K562 (cell line): Measurements from ENCODE around the gene HOMEZ. TPM values are rescaled to one million over a fixed set of nuclear protein-coding genes. Genes with fewer than 3 reads are reported as not detected.
A peak's percentile ranks its signal among the peaks of the same experiment; 100 is the strongest.

Source experiments
- BRCA1 ChIP-seq, 2 experiments: fragments of 450-650 bp in 1 of 2; sonication (generic) in 1 of 2; formaldehyde crosslinking in 1 of 2; IDR thresholded peaks; 2 replicates each; pipeline versions ENCODE4 v1.5.0 to v1.6.1; 2017 to 2020; ENCODE audit warnings: mild to moderate bottlenecking in 1 of 2, missing genetic modification reagents in 1 of 2
- CC2D1A ChIP-seq: fragments of 450-650 bp; IDR thresholded peaks from 2 replicates; pipeline ENCODE4 v1.6.1; 2017; ENCODE audit warnings: mild to moderate bottlenecking
- COPS2 ChIP-seq: fragments of 450-650 bp; conservative IDR thresholded peaks from 2 replicates; pipeline ENCODE4 v1.6.1; 2016; ENCODE audit warnings: mild to moderate bottlenecking, moderate library complexity
- CREM ChIP-seq: IDR thresholded peaks from 2 replicates; pipeline ENCODE4 v1.6.1; 2014; ENCODE audit warnings: antibody characterized with exemption, low read depth
- HDAC2 ChIP-seq: fragments of 450-650 bp; IDR thresholded peaks from 2 replicates; pipeline ENCODE4 v1.6.1; 2016; ENCODE audit warnings: mild to moderate bottlenecking
- HMBOX1 ChIP-seq: sonication (generic); IDR thresholded peaks from 2 replicates; pipeline ENCODE4 v1.6.1; 2016
- HMGXB4 ChIP-seq: sonication (generic); formaldehyde crosslinking; IDR thresholded peaks from 2 replicates; pipeline ENCODE4 v1.8.1; 2023; ENCODE audit warnings: mild to moderate bottlenecking, missing genetic modification reagents
- HNRNPL ChIP-seq: fragments of 200-400 bp; formaldehyde crosslinking; IDR thresholded peaks from 2 replicates; pipeline ENCODE4 v1.6.1; 2017; ENCODE audit warnings: low read depth, mild to moderate bottlenecking, low read length
- KDM5B ChIP-seq: fragments of 200-600 bp; sonication (generic); IDR thresholded peaks from 2 replicates; pipeline ENCODE4 v1.6.1; 2012; ENCODE audit warnings: low read depth, mild to moderate bottlenecking, moderate library complexity, low read length, control low read depth, inconsistent platforms; ENCODE audit not compliant: insufficient replicate concordance
- MCM3 ChIP-seq: fragments of 450-650 bp; IDR thresholded peaks from 2 replicates; pipeline ENCODE4 v1.6.1; 2016
- NR2F6 ChIP-seq: fragments of 450-650 bp; formaldehyde crosslinking; IDR thresholded peaks from 2 replicates; pipeline ENCODE4 v1.4.0; 2020; ENCODE audit warnings: mild to moderate bottlenecking
- PHB2 ChIP-seq: fragments of 450-650 bp; IDR thresholded peaks from 2 replicates; pipeline ENCODE4 v1.6.1; 2017; ENCODE audit warnings: low read depth
- RERE ChIP-seq: sonication (generic); formaldehyde crosslinking; IDR thresholded peaks from 2 replicates; pipeline ENCODE4 v1.8.0; 2023; ENCODE audit warnings: missing genetic modification reagents, mild to moderate bottlenecking, borderline replicate concordance
- SMARCA4 ChIP-seq: fragments of 450-650 bp; IDR thresholded peaks from 2 replicates; pipeline ENCODE4 v1.6.1; 2016
- TEAD2 ChIP-seq: fragments of 450-650 bp; IDR thresholded peaks from 2 replicates; pipeline ENCODE4 v1.6.1; 2016; ENCODE audit warnings: missing genetic modification characterization, control low read depth, missing compliant biosample characterization
- ZNF12 ChIP-seq: sonication (generic); formaldehyde crosslinking; IDR thresholded peaks from 2 replicates; pipeline ENCODE4 v1.4.0; 2020; ENCODE audit warnings: mild to moderate bottlenecking, missing genetic modification reagents
- ZNF384 ChIP-seq: IDR thresholded peaks from 2 replicates; pipeline ENCODE4 v1.6.1; 2012; ENCODE audit warnings: low read depth, low read length, improper control_type of control experiment
- ZNF41 ChIP-seq: fragments of 250-450 bp; sonication (Bioruptor Pico); conservative IDR thresholded peaks from 2 replicates; pipeline ENCODE4 v1.4.0; 2020; ENCODE audit warnings: mild to moderate bottlenecking
- ZNF707 ChIP-seq: fragments of 250-450 bp; sonication (Bioruptor Pico); conservative IDR thresholded peaks from 2 replicates; pipeline ENCODE4 v1.8.0; 2022; ENCODE audit warnings: inconsistent platforms, mild to moderate bottlenecking, moderate library complexity
- polyA plus RNA-seq, 8 experiments: library from polyadenylated mRNA; depleted of rRNA in 4 of 8; stranded (reverse) in 5 of 8; unstranded in 3 of 8; fragments of >200 nt; fragmentation: Nextera tagmentation in 2 of 8; fragmentation: Illumina TruSeq in 1 of 8; extraction: Ambion mirVana in 2 of 8; extraction: Trizol in 1 of 8; gene quantifications; 2 replicates each; pipeline versions ENCODE4 v1.2.1 to v1.2.3, GENCODE V29; 2011 to 2014; ENCODE audit warnings: inconsistent platforms in 1 of 8, missing spikeins in 1 of 8
- total RNA-seq, 7 experiments: library from RNA; depleted of rRNA in 6 of 7; stranded (reverse); fragments of >200 nt in 6 of 7; fragmentation: Illumina TruSeq in 2 of 7; extraction: Trizol in 2 of 7; gene quantifications; 2 replicates each; pipeline versions ENCODE4 v1.2.1 to v1.2.3, GENCODE V29; 2011 to 2021; ENCODE audit warnings: low replicate concordance in 1 of 7

The HOMEZ gene
- total and polyA plus RNA-seq, 9 of the 15 experiments (the other 6 are each of a cell fraction or from before 2014, with no cell fraction given), result 3.0 to 30.2 (median 16.9) TPM

GRCh38 chr14:23302290-23303225 lies 16.6 kb upstream of the HOMEZ start, which contains the start of gene PPP1R3E (continued):
- no peak for TF ChIP-seq ZNF707 (CRISPR knock-in tag)
- no peak for TF ChIP-seq RERE (CRISPR knock-in tag)
- no peak for TF ChIP-seq SMARCA4
- TF ChIP-seq NR2F6 (CRISPR knock-in tag), result no peak
- TF ChIP-seq COPS2, result no peak
- no peak for TF ChIP-seq ZNF384
- no peak for TF ChIP-seq CC2D1A
- peak; percentile 28; the same call in 1 of the 2 replicates for TF ChIP-seq HNRNPL
- TF ChIP-seq CREM, result no peak
- no peak for TF ChIP-seq HMGXB4 (CRISPR knock-in tag)
- TF ChIP-seq TEAD2 (tag), result no peak
- TF ChIP-seq PHB2, result no peak
- no peak for TF ChIP-seq MCM3
- TF ChIP-seq ZNF12 (CRISPR knock-in tag), result 0 out of 2 replicates have a peak, but pooled peaks have one; percentile 59
- TF ChIP-seq HMBOX1, result no peak
- peak; percentile 68 for TF ChIP-seq KDM5B
- TF ChIP-seq BRCA1 (IDR thresholded peaks at IDR 0.05), result no peak
- TF ChIP-seq BRCA1 (CRISPR knock-in tag; IDR thresholded peaks at IDR 0.05), result 0 out of 2 replicates have a peak, but pooled peaks have one; percentile 55
- TF ChIP-seq ZNF41 (CRISPR knock-in tag), result no peak
- 0 out of 2 replicates have a peak, but pooled peaks have one; percentile 48 for TF ChIP-seq HDAC2
